KMS-11 (cell line): ENCODE measurements around the gene BAIAP2.

ENCODE experiments used
- H2AFZ ChIP-seq: fragments of 200-600 bp; sonication (generic); 2 replicates; pipeline ENCODE4 v1.6.1; 2016; ENCODE audit warnings: antibody characterized with exemption, mixed run types, low read depth
- H3K27ac ChIP-seq: fragments of 200-600 bp; sonication (generic); 2 replicates; pipeline ENCODE4 v1.6.1; 2016; ENCODE audit warnings: mild to moderate bottlenecking, mixed run types
- H3K27me3 ChIP-seq: fragments of 200-600 bp; sonication (generic); 2 replicates; pipeline ENCODE4 v1.6.1; 2017; ENCODE audit warnings: mild to moderate bottlenecking, low read depth, mixed run types, moderate library complexity; ENCODE audit not compliant: insufficient read depth
- H3K36me3 ChIP-seq: fragments of 200-600 bp; sonication (generic); 2 replicates; pipeline ENCODE4 v1.6.1; 2017; ENCODE audit warnings: mild to moderate bottlenecking, mixed run types; ENCODE audit not compliant: insufficient read depth
- H3K4me1 ChIP-seq: fragments of 200-600 bp; sonication (generic); 2 replicates; pipeline ENCODE4 v1.6.1; 2016; ENCODE audit warnings: mild to moderate bottlenecking, low read depth, mixed run types; ENCODE audit not compliant: poor library complexity, severe bottlenecking
- H3K4me2 ChIP-seq: fragments of 200-600 bp; sonication (generic); 2 replicates; pipeline ENCODE4 v1.7.0; 2016; ENCODE audit warnings: mild to moderate bottlenecking, mixed run types
- H3K4me3 ChIP-seq: fragments of 200-600 bp; sonication (generic); IDR thresholded peaks from 2 replicates; pipeline ENCODE4 v1.6.1; 2017; ENCODE audit warnings: low read depth, low read length, mixed read lengths; ENCODE audit not compliant: insufficient read depth
- H3K79me2 ChIP-seq: fragments of 200-600 bp; sonication (generic); 2 replicates; pipeline ENCODE4 v1.6.1; 2016; ENCODE audit warnings: low read depth, mixed run types; ENCODE audit not compliant: insufficient read depth
- H3K9ac ChIP-seq: fragments of 200-600 bp; sonication (generic); 2 replicates; pipeline ENCODE4 v1.6.1; 2016; ENCODE audit warnings: mild to moderate bottlenecking, mixed run types
- H4K20me1 ChIP-seq: fragments of 200-600 bp; sonication (generic); 2 replicates; pipeline ENCODE4 v1.6.1; 2016; ENCODE audit warnings: mild to moderate bottlenecking, mixed run types; ENCODE audit not compliant: insufficient read depth
- CTCF ChIP-seq: fragments of 200-600 bp; sonication (generic); conservative IDR thresholded peaks from 2 replicates; pipeline ENCODE4 v1.6.1; 2017; ENCODE audit warnings: low read depth, mild to moderate bottlenecking, antibody characterized with exemption, low read length, moderate library complexity, mixed read lengths

Gene BAIAP2

GRCh38 chr17:81161972-81162371 lies 127.0 kb downstream of the BAIAP2 start:
- H3K4me2 ChIP-seq: no peak overlapping the region
- H3K79me2 ChIP-seq: no peaks in the 10 kb centered on the region
- no peaks in the 10 kb centered on the region for H4K20me1 ChIP-seq
- no peak for TF ChIP-seq CTCF
- H3K27me3 ChIP-seq: peaks cover 88% of the 10 kb centered on the region
- H3K4me3 ChIP-seq: no peak overlapping the region
- H3K36me3 ChIP-seq: no peaks in the 10 kb centered on the region
- no peak overlapping the region for H3K27ac ChIP-seq
- H2AFZ ChIP-seq: no peak overlapping the region
- no peak overlapping the region for H3K9ac ChIP-seq
- no peaks in the 10 kb centered on the region for H3K4me1 ChIP-seq

- H3K36me3 ChIP-seq: no peaks in the 10 kb centered on the region
- no peaks in the 10 kb centered on the region for H3K79me2 ChIP-seq
- no peak overlapping the region for H3K27ac ChIP-seq
- H3K27me3 ChIP-seq: peaks cover 88% of the 10 kb centered on the region
- H2AFZ ChIP-seq: no peak overlapping the region
- H3K9ac ChIP-seq: no peak overlapping the region
- no peak overlapping the region for H3K4me3 ChIP-seq
- H4K20me1 ChIP-seq: no peaks in the 10 kb centered on the region
- TF ChIP-seq CTCF: no peak
- no peaks in the 10 kb centered on the region for H3K4me1 ChIP-seq
- no peak overlapping the region for H3K4me2 ChIP-seq
These were observed 127.5 kb downstream of the BAIAP2 start for GRCh38 chr17:81162491-81162890.

- no peaks in the 10 kb centered on the region for H3K79me2 ChIP-seq
- no peak overlapping the region for H3K4me2 ChIP-seq
- H3K27ac ChIP-seq: no peak overlapping the region
- no peaks in the 10 kb centered on the region for H3K36me3 ChIP-seq
- H3K4me3 ChIP-seq: no peak overlapping the region
- H4K20me1 ChIP-seq: no peaks in the 10 kb centered on the region
- H3K9ac ChIP-seq: no peak overlapping the region
- no peaks in the 10 kb centered on the region for H3K4me1 ChIP-seq
- TF ChIP-seq CTCF: no peak
- no peak overlapping the region for H2AFZ ChIP-seq
- peaks cover 88% of the 10 kb centered on the region for H3K27me3 ChIP-seq
These were observed 128.2 kb downstream of the BAIAP2 start for GRCh38 chr17:81163051-81163695.

GRCh38 chr17:81163703-81164370 lies 128.9 kb downstream of the BAIAP2 start:
- no peak for TF ChIP-seq CTCF
- peaks cover 88% of the 10 kb centered on the region for H3K27me3 ChIP-seq
- H3K4me3 ChIP-seq: no peak overlapping the region
- no peak overlapping the region for H2AFZ ChIP-seq
- H3K27ac ChIP-seq: no peak overlapping the region
- no peaks in the 10 kb centered on the region for H3K4me1 ChIP-seq
- H3K4me2 ChIP-seq: no peak overlapping the region
- H4K20me1 ChIP-seq: no peaks in the 10 kb centered on the region
- no peaks in the 10 kb centered on the region for H3K36me3 ChIP-seq
- no peak overlapping the region for H3K9ac ChIP-seq
- H3K79me2 ChIP-seq: no peaks in the 10 kb centered on the region
